ENCODE results near the gene LLCFC1. TPM values are rescaled to one million over a fixed set of nuclear protein-coding genes. Genes with fewer than 3 reads are reported as not detected.

Gene LLCFC1
- total and polyA plus RNA-seq, 7 donors = not detected

GRCh38 chr7:142948603-142949002, 9.3 kb downstream of the LLCFC1 start:
- Histone ChIP-seq H3K27me3 (no peaks in the 10 kb centered on the region), H3K27ac (no peak overlapping the region), H3K9me3 (no peaks in the 10 kb centered on the region), H3K36me3 (no peaks in the 10 kb centered on the region), H3K4me3 (no peak overlapping the region), H3K4me1 (no peaks in the 10 kb centered on the region)
- TF ChIP-seq, protein P1, sequence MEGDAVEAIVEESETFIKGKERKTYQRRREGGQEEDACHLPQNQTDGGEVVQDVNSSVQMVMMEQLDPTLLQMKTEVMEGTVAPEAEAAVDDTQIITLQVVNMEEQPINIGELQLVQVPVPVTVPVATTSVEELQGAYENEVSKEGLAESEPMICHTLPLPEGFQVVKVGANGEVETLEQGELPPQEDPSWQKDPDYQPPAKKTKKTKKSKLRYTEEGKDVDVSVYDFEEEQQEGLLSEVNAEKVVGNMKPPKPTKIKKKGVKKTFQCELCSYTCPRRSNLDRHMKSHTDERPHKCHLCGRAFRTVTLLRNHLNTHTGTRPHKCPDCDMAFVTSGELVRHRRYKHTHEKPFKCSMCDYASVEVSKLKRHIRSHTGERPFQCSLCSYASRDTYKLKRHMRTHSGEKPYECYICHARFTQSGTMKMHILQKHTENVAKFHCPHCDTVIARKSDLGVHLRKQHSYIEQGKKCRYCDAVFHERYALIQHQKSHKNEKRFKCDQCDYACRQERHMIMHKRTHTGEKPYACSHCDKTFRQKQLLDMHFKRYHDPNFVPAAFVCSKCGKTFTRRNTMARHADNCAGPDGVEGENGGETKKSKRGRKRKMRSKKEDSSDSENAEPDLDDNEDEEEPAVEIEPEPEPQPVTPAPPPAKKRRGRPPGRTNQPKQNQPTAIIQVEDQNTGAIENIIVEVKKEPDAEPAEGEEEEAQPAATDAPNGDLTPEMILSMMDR (IDR thresholded peaks at IDR 0.05) = no peak
- TF ChIP-seq POLR2A (IDR thresholded peaks at IDR 0.05) = no peak
- no peak for TF ChIP-seq EP300 (IDR thresholded peaks at IDR 0.05)
- no peak for TF ChIP-seq POLR2AphosphoS5 (IDR thresholded peaks at IDR 0.05)
- DNase-seq = no peak
- intact Hi-C loops (cut with DNase I) = no loop called here
- WGBS, 2 donors = 94 to 97% methylated on average over 4 of the region's 4 CpGs

DNA sequence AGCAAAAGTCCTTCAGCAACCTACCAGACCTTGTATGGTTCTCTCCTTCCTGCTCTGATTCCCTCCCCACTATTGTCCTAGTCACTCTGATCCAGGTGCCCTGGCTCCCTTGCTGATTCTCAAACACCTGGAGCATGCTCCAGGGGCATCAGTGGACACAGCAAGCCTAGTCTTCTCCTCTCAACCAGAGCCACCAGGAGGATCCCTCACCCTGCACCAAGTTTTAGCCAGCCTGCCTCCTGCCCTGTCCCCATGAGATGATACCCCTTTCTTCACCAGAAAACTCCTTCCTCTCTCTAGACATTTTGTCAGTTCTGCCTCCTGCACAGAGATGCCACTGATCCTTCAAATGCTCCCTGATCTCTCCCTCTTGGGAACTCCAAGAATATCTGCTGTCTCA, 11.0 kb downstream of the LLCFC1 start:
- H3K4me1 ChIP-seq = no peaks in the 10 kb centered on the region

GRCh38 chr7:142954680-142955268, 15.5 kb downstream of the LLCFC1 start:
- DNase-seq = no peak
- H3K4me3 ChIP-seq = no peak overlapping the region
- H3K27ac ChIP-seq = no peak overlapping the region
- intact Hi-C loops (cut with DNase I) = no loop called here
- TF ChIP-seq, protein P1 (IDR thresholded peaks at IDR 0.05) = no peak
- TF ChIP-seq EP300 (IDR thresholded peaks at IDR 0.05) = no peak
- TF ChIP-seq POLR2AphosphoS5 (IDR thresholded peaks at IDR 0.05) = no peak
- no peaks in the 10 kb centered on the region for H3K9me3 ChIP-seq
- H3K36me3 ChIP-seq = no peaks in the 10 kb centered on the region
- H3K27me3 ChIP-seq = no peaks in the 10 kb centered on the region
- no peaks in the 10 kb centered on the region for H3K4me1 ChIP-seq

More for the DNA sequence above, 11.0 kb downstream of the LLCFC1 start:
- Histone ChIP-seq H3K36me3 (no peaks in the 10 kb centered on the region), H3K27me3 (no peaks in the 10 kb centered on the region), H3K9me3 (no peaks in the 10 kb centered on the region), H3K27ac (no peak overlapping the region), H3K4me3 (no peak overlapping the region)
- DNase-seq = no peak
- no peak for TF ChIP-seq EP300 (IDR thresholded peaks at IDR 0.05)
- intact Hi-C loops (cut with DNase I) = no loop called here

DNA sequence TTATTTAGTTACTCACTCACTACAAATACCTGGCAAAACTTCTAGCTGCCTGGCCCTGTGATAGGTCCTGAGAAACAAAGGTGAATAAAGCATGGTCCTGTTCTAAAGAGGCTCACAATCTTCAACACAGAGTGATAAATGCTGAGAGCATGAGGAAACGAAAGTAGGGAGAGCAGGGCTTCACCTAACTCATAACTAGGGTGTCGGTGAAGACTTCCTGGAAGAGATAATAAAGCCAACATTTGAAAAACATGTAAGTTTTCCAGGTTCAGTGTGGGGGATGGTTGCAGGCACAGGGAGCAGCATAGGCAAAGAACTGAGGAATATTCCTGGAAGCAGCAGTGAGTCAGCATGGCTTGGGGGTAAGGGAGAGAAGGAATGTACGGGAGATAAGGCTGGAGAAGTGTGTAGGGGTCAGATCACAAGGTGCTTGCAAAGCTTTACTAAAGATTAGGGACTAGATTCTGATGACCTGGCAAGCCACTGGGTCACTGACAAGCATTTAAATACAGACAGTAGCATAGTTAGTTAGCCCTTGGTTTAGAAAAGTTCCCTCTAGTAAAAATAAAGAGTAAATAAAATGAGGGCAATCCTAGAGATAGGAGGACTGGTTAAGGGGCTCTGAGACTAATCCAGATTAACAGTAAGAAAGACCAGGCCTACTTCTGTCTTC, 17.8 kb downstream of the LLCFC1 start:
- no peak overlapping the region for H3K27ac ChIP-seq
- no peaks in the 10 kb centered on the region for H3K9me3 ChIP-seq
- H3K4me1 ChIP-seq = no peaks in the 10 kb centered on the region
- H3K4me3 ChIP-seq = no peak overlapping the region
- no peak for DNase-seq
- WGBS, 2 donors = 26 to 58% methylated on average over 3 of the region's 3 CpGs
- H3K36me3 ChIP-seq = no peaks in the 10 kb centered on the region
- TF ChIP-seq POLR2AphosphoS5 (IDR thresholded peaks at IDR 0.05) (no peak), POLR2A (IDR thresholded peaks at IDR 0.05) (no peak), EP300 (IDR thresholded peaks at IDR 0.05) (no peak)
- TF ChIP-seq, protein P1 (IDR thresholded peaks at IDR 0.05) = no peak
- H3K27me3 ChIP-seq = no peaks in the 10 kb centered on the region
- intact Hi-C loops (cut with DNase I) = no loop called here

DNA sequence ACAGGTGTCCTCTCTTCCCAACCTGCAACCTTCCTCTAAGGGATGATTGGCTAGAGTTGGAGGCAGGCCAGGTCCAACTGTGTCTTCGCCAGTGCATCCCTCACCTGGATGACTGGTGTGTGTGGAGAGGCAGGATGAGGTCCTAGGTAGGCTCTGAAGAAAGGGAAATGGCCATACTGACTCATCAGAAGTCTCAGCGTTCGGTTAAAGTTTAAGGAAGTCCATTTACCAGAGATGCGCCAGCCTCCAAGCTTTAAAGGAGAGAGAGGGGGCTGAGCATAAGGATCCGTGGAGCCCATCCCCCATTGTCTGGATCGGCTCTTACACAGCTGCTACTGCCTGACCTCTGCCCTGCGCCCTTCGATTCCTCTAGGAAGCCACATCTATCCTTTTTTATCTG, 18.4 kb downstream of the LLCFC1 start:
- WGBS, 2 donors = 68 to 81% methylated on average over 8 of the region's 8 CpGs
- intact Hi-C loops (cut with DNase I) = no loop called here
- Histone ChIP-seq H3K9me3 (no peaks in the 10 kb centered on the region), H3K4me1 (no peaks in the 10 kb centered on the region), H3K27me3 (no peaks in the 10 kb centered on the region), H3K4me3 (no peak overlapping the region), H3K36me3 (no peaks in the 10 kb centered on the region), H3K27ac (no peak overlapping the region)
- TF ChIP-seq EP300 (IDR thresholded peaks at IDR 0.05) (no peak), POLR2A (IDR thresholded peaks at IDR 0.05) (no peak), POLR2AphosphoS5 (IDR thresholded peaks at IDR 0.05) (no peak)
- TF ChIP-seq, protein P1 (IDR thresholded peaks at IDR 0.05) = no peak
- no peak for DNase-seq

All from sigmoid colon (tissue), 7 donors.